Measurements from ENCODE around the gene HIPK2.

GRCh38 chr7:139646566-139646965, 131.2 kb downstream of the HIPK2 start:
- TF ChIP-seq CTCF (conservative IDR thresholded peaks at IDR 0.05; ENCODE audit: low read depth, low read length) (no peak), EZH2 (IDR thresholded peaks at IDR 0.05; ENCODE audit: borderline replicate concordance, low read depth, low read length, poor library complexity, severe bottlenecking) (no peak)
